HCT116 (cell line): ENCODE data around the gene NID2. TPM values are rescaled to one million over a fixed set of nuclear protein-coding genes. Genes with fewer than 3 reads are reported as not detected.

Experiments
- ATAC-seq: fragments of 200-7000 bp; cut with Tn5 transposase; 2 replicates; pipeline ENCODE4 v1.9.1; 2020; ENCODE audit warnings: mild to moderate bottlenecking, moderate library complexity
- BruUV-seq: library from RNA; stranded (reverse); fragments of 400-500 nt; replicated peaks from 2 replicates; lab custom pipeline; 2021; lab: Mats Ljungman, UMichigan
- CTCF ChIA-PET: fragments of 300-600 bp; sonication (Branson Sonifier 250); formaldehyde crosslinking; loops from one replicate; lab custom pipeline; 2021; ENCODE audit warnings: antibody characterized with exemption; lab: Charles Lee
- POLR2A ChIA-PET: fragments of 300-600, 350-600 bp; sonication (Branson Sonifier 250); formaldehyde crosslinking; loops from one replicate; lab custom pipeline; 2021; ENCODE audit warnings: antibody characterized with exemption; lab: Charles Lee
- RAD21 ChIA-PET, 2 experiments: fragments of 300-600 bp; sonication (Branson Sonifier 250); formaldehyde crosslinking; loops; one replicate each; lab custom pipeline; 2023; ENCODE audit warnings: low total read pairs in 2 of 2; ENCODE audit not compliant: uncharacterized antibody in 2 of 2, unreplicated experiment in 2 of 2, low non-redundant PET in 1 of 2; lab: Charles Lee
- DNase-seq: peaks from one replicate; pipeline ENCODE4 v3.0.0-alpha.2; 2010; ENCODE audit warnings: low read depth, low spot score
- H2AFZ ChIP-seq: fragments of 200-600 bp; shearing (Covaris generic), sonication (generic); 2 replicates; pipeline ENCODE4 v1.6.1; 2017; ENCODE audit warnings: low read depth, mixed run types, mixed read lengths, antibody characterized with exemption, low read length; ENCODE audit not compliant: poor library complexity, severe bottlenecking
- H3K27ac ChIP-seq: 2 replicates; pipeline ENCODE4 v1.5.1; 2012; ENCODE audit warnings: low read depth, low read length
- H3K27me3 ChIP-seq: fragments of 200-600 bp; sonication (generic); 2 replicates; pipeline ENCODE4 v1.6.1; 2016; ENCODE audit warnings: mixed run types, low read length, mixed read lengths; ENCODE audit not compliant: insufficient read depth
- H3K36me3 ChIP-seq, 2 experiments: fragments of 200-500 bp in 1 of 2; fragments of 200-600 bp in 1 of 2; sonication (Bioruptor generic) in 1 of 2; sonication (generic) in 1 of 2; 2 replicates each; pipeline versions ENCODE4 v1.5.1 to v1.6.1; 2014 to 2016; ENCODE audit warnings: low read length in 2 of 2, inconsistent platforms in 1 of 2, mixed read lengths in 1 of 2, mixed run types in 1 of 2; ENCODE audit not compliant: insufficient read depth in 2 of 2, control insufficient read depth in 1 of 2
- H3K4me1 ChIP-seq, 2 experiments: fragments of 200-600 bp in 1 of 2; sonication (generic) in 1 of 2; 2 replicates each; pipeline versions ENCODE4 v1.5.1 to v1.6.1; 2012 to 2017; ENCODE audit warnings: low read length in 2 of 2, inconsistent platforms in 1 of 2, mild to moderate bottlenecking in 1 of 2, mixed read lengths in 1 of 2, mixed run types in 1 of 2, moderate library complexity in 1 of 2; ENCODE audit not compliant: insufficient read depth in 2 of 2, control insufficient read depth in 1 of 2
- H3K4me2 ChIP-seq: fragments of 200-600 bp; sonication (generic); 2 replicates; pipeline ENCODE4 v1.6.1; 2017; ENCODE audit warnings: mixed run types, low read length, mixed read lengths
- H3K4me3 ChIP-seq, 2 experiments: fragments of 200-600 bp in 1 of 2; sonication (generic) in 1 of 2; replicated peaks in 1 of 2; 2 replicates each; pipeline ENCODE4 v1.5.1; 2011 to 2016; ENCODE audit warnings: low read length in 2 of 2, control low read depth in 1 of 2, low read depth in 1 of 2, mild to moderate bottlenecking in 1 of 2, mixed read lengths in 1 of 2, mixed run types in 1 of 2
- H3K79me2 ChIP-seq: fragments of 200-600 bp; sonication (generic); 2 replicates; pipeline ENCODE4 v1.6.1; 2017; ENCODE audit warnings: mild to moderate bottlenecking, mixed run types, low read length, moderate library complexity, mixed read lengths; ENCODE audit not compliant: insufficient read depth
- H3K9ac ChIP-seq: fragments of 200-600 bp; sonication (generic); 2 replicates; pipeline ENCODE4 v1.6.1; 2016; ENCODE audit warnings: low read length, mixed read lengths
- H3K9me2 ChIP-seq: fragments of 200-600 bp; sonication (generic), shearing (Covaris generic); 2 replicates; pipeline ENCODE4 v1.6.1; 2017; ENCODE audit warnings: mixed run types, mild to moderate bottlenecking, moderate library complexity; ENCODE audit not compliant: insufficient read depth
- H3K9me3 ChIP-seq, 2 experiments: fragments of 200-500 bp in 1 of 2; fragments of 200-600 bp in 1 of 2; sonication (Bioruptor generic) in 1 of 2; sonication (generic) in 1 of 2; 2 replicates each; pipeline ENCODE4 v1.6.1; 2014 to 2017; ENCODE audit warnings: low read length in 2 of 2, mixed read lengths in 2 of 2, inconsistent platforms in 1 of 2, low read depth in 1 of 2, mild to moderate bottlenecking in 1 of 2, mixed run types in 1 of 2, moderate library complexity in 1 of 2; ENCODE audit not compliant: control insufficient read depth in 1 of 2, insufficient read depth in 1 of 2
- H4K20me1 ChIP-seq: fragments of 200-600 bp; sonication (generic), shearing (Covaris generic); 2 replicates; pipeline ENCODE4 v1.6.1; 2017; ENCODE audit warnings: mixed run types, mild to moderate bottlenecking, moderate library complexity; ENCODE audit not compliant: insufficient read depth
- CBX3 ChIP-seq: IDR thresholded peaks from 2 replicates; pipeline ENCODE4 v1.6.1; 2012; ENCODE audit warnings: low read depth
- EGR1 ChIP-seq: IDR thresholded peaks from 2 replicates; pipeline ENCODE4 v1.6.1; 2012; ENCODE audit warnings: low read depth
- EZH2 ChIP-seq: fragments of 200-600 bp; sonication (generic); IDR thresholded peaks from 2 replicates; pipeline ENCODE4 v1.6.1; 2017; ENCODE audit warnings: antibody characterized with exemption, mixed run types
- EZH2phosphoT487 ChIP-seq: fragments of 200-600 bp; IDR thresholded peaks from 2 replicates; pipeline ENCODE4 v1.6.1; 2018; ENCODE audit warnings: antibody characterized with exemption, borderline replicate concordance
- FOSL1 ChIP-seq: IDR thresholded peaks from 2 replicates; pipeline ENCODE4 v1.6.1; 2012; ENCODE audit warnings: low read depth
- JUND ChIP-seq: IDR thresholded peaks from 2 replicates; pipeline ENCODE4 v1.6.1; 2012
- POLR2A ChIP-seq: IDR thresholded peaks from 2 replicates; pipeline ENCODE4 v1.7.0; 2011; ENCODE audit warnings: borderline replicate concordance; ENCODE audit not compliant: insufficient read depth, insufficient read length; ENCODE audit errors: extremely low read depth
- POLR2AphosphoS5 ChIP-seq: IDR thresholded peaks from 2 replicates; pipeline ENCODE4 v1.6.1; 2011; ENCODE audit warnings: mild to moderate bottlenecking, low read depth, low read length, moderate library complexity
- SIN3A ChIP-seq: IDR thresholded peaks from 2 replicates; pipeline ENCODE4 v1.6.1; 2012; ENCODE audit warnings: low read depth
- YY1 ChIP-seq: IDR thresholded peaks from 2 replicates; pipeline ENCODE4 v1.6.1; 2011; ENCODE audit warnings: low read length, low read depth, moderate library complexity, mild to moderate bottlenecking; ENCODE audit not compliant: insufficient replicate concordance; ENCODE audit errors: extremely low read depth
- ZFX ChIP-seq: fragments of 450-650 bp; IDR thresholded peaks from 2 replicates; pipeline ENCODE4 v1.6.1; 2017
- ZNF274 ChIP-seq: fragments of 200-500 bp; sonication (Bioruptor generic); IDR thresholded peaks from 2 replicates; pipeline ENCODE4 v1.6.1; 2014; ENCODE audit warnings: mild to moderate bottlenecking, low read depth, low read length, inconsistent platforms
- intact Hi-C: fragments of 100-400 bp; cut with micrococcal nuclease; formaldehyde crosslinking; loops from 2 replicates; pipeline ENCODE4 v1.10.0; 2022
- total RNA-seq: library from RNA; stranded (reverse); gene quantifications from one replicate; pipeline ENCODE4 v1.2.1, GENCODE V29; 2021; ENCODE audit not compliant: unreplicated experiment
- TF ChIP-seq, protein P1 (sequence below): IDR thresholded peaks from 2 replicates; pipeline ENCODE4 v1.6.1; 2011; ENCODE audit warnings: mild to moderate bottlenecking, low read length, moderate library complexity; ENCODE audit not compliant: insufficient replicate concordance; ENCODE audit errors: extremely low read depth
- TF ChIP-seq, protein P2 (sequence below), 3 experiments: fragments of 200-600 bp in 1 of 3; sonication (generic) in 1 of 3; IDR thresholded peaks in 2 of 3; conservative IDR thresholded peaks in 1 of 3; 2 replicates each; pipeline ENCODE4 v1.5.1; 2012 to 2017; ENCODE audit warnings: low read depth in 2 of 3, low read length in 2 of 3, antibody characterized with exemption in 1 of 3, borderline replicate concordance in 1 of 3, control low read depth in 1 of 3, mild to moderate bottlenecking in 1 of 3, mixed read lengths in 1 of 3, mixed run types in 1 of 3, moderate library complexity in 1 of 3; ENCODE audit not compliant: insufficient read depth in 1 of 3
- TF ChIP-seq, protein P3 (sequence below): IDR thresholded peaks from 2 replicates; pipeline ENCODE4 v1.6.1; 2012; ENCODE audit warnings: low read depth

The NID2 gene
- total RNA-seq, 1 experiment from 2014 or later, result 0.84 TPM

DNA sequence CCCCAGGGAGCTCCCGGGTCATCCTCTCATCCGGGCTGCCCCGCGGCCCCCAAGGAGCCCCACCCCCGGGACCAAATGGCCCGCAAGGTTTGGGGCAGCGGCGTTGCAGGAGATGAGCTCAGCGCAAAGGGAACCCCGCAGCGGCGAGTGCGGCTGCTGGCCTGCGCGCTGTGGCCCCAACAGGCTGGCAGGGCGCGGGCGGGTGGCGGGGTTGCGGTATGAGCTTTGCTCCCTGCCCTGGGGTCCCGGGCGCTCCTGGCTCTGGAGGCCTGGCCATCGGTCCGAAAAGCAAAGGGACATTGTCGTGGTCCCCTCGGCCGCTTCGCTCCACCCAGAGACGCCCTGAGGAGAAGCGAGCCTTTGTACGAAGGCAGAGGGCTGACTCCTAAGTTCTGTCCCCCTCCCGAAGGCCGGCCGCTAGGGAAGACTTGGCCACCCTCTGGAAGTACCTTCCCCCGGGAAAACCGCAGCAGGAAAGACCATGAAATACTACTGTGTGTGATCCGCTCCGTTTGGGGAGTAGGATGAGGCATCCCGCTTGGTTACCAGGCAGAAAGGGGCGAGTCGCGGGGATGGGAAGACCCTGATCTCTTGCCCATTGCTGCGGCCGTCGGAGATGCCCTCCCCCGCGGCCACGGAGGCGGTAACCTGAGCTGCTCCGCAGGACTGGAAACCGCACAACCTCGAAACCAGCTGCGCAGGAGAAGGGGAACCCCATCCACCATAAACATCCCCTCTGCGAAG is 620 bp upstream of the NID2 start (continued):
- TF ChIP-seq POLR2AphosphoS5 (no peak), ZFX (no peak)
- TF ChIP-seq, all 23 proteins: peak for 0

DNA sequence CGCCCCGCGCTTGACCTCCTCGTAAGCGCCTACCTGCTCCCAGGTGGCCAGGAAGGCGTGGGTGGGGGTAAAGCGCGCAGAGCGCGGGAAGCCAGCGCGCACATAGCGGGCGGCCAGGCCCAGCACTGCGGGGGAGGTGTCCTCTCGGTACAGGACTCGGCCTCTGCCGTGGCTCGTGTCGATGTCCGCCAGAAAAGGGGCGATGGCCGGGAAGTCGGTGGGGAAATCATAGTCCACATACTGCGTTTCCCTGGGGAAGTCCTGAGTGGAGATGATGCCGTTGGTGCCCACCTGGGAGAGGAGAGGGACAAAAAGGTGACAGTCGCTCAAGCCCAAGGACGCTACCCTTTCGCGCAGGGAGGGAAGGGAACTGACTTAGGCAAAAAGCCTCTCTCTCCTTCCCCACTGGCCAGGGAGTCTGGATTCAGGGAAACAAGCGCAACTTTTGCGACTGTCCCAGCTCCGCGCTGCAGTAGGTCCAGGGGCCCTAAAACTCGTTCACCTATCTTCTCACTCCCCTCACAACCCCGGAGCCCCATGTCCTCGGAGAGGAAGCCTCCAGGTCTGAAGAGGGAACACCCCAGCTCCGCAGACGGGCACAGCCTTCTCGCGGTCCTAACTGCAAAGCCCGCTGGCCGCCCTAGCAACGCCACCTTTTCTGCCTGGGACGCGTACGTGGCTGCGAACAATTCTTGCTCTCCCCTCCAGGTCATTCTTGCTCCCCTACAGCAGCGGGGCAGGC is 815 bp downstream of the NID2 start:
- no peak overlapping the region for H3K4me3 ChIP-seq
- no peaks in the 10 kb centered on the region for H3K4me1 ChIP-seq
- intact Hi-C loops, result loop anchor here (5.0 kb wide), 1 partner anchor 869 kb away; no protein-coding TSS in a partner anchor
- no TSS peak for BruUV-seq
- H3K9ac ChIP-seq, result no peak overlapping the region
- H3K4me2 ChIP-seq, result no peak overlapping the region
- no peak overlapping the region for H3K27ac ChIP-seq
- DNase-seq (no peak), ATAC-seq (no peak)
- no peaks in the 10 kb centered on the region for H3K36me3 ChIP-seq
- ChIA-PET POLR2A (no interaction called here), RAD21 (no interaction called here), CTCF (no interaction called here)
- H3K79me2 ChIP-seq, result no peaks in the 10 kb centered on the region
- no peak overlapping the region for H2AFZ ChIP-seq
- TF ChIP-seq, protein P1, sequence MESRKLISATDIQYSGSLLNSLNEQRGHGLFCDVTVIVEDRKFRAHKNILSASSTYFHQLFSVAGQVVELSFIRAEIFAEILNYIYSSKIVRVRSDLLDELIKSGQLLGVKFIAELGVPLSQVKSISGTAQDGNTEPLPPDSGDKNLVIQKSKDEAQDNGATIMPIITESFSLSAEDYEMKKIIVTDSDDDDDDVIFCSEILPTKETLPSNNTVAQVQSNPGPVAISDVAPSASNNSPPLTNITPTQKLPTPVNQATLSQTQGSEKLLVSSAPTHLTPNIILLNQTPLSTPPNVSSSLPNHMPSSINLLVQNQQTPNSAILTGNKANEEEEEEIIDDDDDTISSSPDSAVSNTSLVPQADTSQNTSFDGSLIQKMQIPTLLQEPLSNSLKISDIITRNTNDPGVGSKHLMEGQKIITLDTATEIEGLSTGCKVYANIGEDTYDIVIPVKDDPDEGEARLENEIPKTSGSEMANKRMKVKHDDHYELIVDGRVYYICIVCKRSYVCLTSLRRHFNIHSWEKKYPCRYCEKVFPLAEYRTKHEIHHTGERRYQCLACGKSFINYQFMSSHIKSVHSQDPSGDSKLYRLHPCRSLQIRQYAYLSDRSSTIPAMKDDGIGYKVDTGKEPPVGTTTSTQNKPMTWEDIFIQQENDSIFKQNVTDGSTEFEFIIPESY, result no peak
- TF ChIP-seq EZH2 (no peak), ZNF274 (no peak), POLR2A (no peak), SIN3A (no peak), EZH2phosphoT487 (no peak), FOSL1 (no peak), JUND (no peak), ZFX (no peak), CBX3 (no peak), EGR1 (no peak), YY1 (no peak)
- TF ChIP-seq, protein P2, sequence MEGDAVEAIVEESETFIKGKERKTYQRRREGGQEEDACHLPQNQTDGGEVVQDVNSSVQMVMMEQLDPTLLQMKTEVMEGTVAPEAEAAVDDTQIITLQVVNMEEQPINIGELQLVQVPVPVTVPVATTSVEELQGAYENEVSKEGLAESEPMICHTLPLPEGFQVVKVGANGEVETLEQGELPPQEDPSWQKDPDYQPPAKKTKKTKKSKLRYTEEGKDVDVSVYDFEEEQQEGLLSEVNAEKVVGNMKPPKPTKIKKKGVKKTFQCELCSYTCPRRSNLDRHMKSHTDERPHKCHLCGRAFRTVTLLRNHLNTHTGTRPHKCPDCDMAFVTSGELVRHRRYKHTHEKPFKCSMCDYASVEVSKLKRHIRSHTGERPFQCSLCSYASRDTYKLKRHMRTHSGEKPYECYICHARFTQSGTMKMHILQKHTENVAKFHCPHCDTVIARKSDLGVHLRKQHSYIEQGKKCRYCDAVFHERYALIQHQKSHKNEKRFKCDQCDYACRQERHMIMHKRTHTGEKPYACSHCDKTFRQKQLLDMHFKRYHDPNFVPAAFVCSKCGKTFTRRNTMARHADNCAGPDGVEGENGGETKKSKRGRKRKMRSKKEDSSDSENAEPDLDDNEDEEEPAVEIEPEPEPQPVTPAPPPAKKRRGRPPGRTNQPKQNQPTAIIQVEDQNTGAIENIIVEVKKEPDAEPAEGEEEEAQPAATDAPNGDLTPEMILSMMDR (IDR thresholded peaks at IDR 0.05 in 2 of 3, conservative IDR thresholded peaks at IDR 0.05 in 1 of 3; ENCODE audit: borderline replicate concordance in 1 of 3, insufficient read depth in 1 of 3, low read depth in 2 of 3, low read length in 2 of 3), result no peak
- TF ChIP-seq, protein P3, sequence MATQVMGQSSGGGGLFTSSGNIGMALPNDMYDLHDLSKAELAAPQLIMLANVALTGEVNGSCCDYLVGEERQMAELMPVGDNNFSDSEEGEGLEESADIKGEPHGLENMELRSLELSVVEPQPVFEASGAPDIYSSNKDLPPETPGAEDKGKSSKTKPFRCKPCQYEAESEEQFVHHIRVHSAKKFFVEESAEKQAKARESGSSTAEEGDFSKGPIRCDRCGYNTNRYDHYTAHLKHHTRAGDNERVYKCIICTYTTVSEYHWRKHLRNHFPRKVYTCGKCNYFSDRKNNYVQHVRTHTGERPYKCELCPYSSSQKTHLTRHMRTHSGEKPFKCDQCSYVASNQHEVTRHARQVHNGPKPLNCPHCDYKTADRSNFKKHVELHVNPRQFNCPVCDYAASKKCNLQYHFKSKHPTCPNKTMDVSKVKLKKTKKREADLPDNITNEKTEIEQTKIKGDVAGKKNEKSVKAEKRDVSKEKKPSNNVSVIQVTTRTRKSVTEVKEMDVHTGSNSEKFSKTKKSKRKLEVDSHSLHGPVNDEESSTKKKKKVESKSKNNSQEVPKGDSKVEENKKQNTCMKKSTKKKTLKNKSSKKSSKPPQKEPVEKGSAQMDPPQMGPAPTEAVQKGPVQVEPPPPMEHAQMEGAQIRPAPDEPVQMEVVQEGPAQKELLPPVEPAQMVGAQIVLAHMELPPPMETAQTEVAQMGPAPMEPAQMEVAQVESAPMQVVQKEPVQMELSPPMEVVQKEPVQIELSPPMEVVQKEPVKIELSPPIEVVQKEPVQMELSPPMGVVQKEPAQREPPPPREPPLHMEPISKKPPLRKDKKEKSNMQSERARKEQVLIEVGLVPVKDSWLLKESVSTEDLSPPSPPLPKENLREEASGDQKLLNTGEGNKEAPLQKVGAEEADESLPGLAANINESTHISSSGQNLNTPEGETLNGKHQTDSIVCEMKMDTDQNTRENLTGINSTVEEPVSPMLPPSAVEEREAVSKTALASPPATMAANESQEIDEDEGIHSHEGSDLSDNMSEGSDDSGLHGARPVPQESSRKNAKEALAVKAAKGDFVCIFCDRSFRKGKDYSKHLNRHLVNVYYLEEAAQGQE, result no peak
- H3K9me2 ChIP-seq, result no peaks in the 10 kb centered on the region
- H3K27me3 ChIP-seq, result peaks cover 4% of the 10 kb centered on the region; the same call in 1 of the 2 replicates
- H4K20me1 ChIP-seq, result no peaks in the 10 kb centered on the region
- no peaks in the 10 kb centered on the region for H3K9me3 ChIP-seq
